GM18502 (cell line): ENCODE measurements around the gene ABHD4.
A peak's percentile ranks its signal among the peaks of the same experiment; 100 is the strongest.
"Not testable (repeated sequence)": the region's sequence is repeated elsewhere in the genome, so short reads cannot be mapped to it uniquely, and the experiment has no call there.

Experiments used
- ATAC-seq: cut with Tn5 transposase; IDR thresholded peaks from one replicate; pipeline ENCODE4 v1.9.1; 2021; ENCODE audit warnings: mild to moderate bottlenecking; ENCODE audit not compliant: unreplicated experiment, poor library complexity

The ABHD4 gene, protein sequence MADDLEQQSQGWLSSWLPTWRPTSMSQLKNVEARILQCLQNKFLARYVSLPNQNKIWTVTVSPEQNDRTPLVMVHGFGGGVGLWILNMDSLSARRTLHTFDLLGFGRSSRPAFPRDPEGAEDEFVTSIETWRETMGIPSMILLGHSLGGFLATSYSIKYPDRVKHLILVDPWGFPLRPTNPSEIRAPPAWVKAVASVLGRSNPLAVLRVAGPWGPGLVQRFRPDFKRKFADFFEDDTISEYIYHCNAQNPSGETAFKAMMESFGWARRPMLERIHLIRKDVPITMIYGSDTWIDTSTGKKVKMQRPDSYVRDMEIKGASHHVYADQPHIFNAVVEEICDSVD

DNA sequence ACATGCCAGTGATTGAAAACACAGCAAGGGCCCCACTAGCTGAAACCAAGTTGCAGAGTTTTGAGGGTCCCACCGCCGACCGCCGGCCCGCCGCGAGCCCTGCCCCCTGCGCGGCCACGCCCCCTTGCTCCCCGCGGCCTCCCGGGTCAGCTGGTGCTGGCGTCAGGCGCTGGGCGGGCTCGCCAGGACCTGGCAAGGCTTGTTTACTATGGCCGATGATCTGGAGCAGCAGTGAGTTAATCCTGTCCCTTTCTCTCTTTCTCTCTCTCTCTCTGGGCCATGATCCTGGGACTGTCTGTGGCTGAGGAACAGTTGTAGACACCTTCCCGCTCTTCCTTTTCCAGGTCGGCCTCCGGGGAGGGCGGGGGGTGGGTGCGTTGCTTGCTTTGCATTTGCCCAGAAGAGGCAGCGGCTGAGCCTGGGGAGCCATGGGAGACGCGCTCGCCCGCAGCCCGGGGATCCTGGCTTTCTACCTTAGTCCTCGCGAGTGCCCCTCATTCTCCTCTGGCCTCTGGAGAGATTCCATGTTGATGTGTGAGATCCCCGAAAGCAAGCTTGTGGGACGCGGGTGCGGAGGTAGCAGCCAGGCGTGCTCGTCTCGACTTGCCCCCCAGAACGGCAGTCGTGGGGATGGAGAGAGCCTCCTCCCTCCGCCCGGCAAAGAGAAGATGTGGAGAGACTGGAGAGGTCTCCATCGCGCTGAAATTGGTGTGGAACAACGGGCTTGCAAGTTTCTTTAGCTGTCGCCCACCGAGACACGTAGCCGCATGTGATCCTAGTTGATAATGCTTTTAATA, at the start of gene ABHD4:
Gene ABHD4 (plus strand): TSS at position 202 of the 797 bp plus-strand sequence. CDS start 7 bp downstream, at position 209.
- peak; percentile 89 for ATAC-seq

DNA sequence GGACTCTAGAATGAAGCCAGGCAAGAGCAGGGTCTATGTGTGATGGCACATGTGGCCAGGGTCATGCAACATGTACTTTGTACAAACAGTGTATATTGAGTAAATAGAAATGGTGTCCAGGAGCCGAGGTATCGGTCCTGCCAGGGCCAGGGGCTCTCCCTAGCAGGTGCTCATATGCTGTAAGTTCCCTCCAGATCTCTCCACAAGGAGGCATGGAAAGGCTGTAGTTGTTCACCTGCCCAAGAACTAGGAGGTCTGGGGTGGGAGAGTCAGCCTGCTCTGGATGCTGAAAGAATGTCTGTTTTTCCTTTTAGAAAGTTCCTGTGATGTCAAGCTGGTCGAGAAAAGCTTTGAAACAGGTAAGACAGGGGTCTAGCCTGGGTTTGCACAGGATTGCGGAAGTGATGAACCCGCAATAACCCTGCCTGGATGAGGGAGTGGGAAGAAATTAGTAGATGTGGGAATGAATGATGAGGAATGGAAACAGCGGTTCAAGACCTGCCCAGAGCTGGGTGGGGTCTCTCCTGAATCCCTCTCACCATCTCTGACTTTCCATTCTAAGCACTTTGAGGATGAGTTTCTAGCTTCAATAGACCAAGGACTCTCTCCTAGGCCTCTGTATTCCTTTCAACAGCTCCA, 48.7 kb upstream of the ABHD4 start:
- no peak for ATAC-seq

DNA sequence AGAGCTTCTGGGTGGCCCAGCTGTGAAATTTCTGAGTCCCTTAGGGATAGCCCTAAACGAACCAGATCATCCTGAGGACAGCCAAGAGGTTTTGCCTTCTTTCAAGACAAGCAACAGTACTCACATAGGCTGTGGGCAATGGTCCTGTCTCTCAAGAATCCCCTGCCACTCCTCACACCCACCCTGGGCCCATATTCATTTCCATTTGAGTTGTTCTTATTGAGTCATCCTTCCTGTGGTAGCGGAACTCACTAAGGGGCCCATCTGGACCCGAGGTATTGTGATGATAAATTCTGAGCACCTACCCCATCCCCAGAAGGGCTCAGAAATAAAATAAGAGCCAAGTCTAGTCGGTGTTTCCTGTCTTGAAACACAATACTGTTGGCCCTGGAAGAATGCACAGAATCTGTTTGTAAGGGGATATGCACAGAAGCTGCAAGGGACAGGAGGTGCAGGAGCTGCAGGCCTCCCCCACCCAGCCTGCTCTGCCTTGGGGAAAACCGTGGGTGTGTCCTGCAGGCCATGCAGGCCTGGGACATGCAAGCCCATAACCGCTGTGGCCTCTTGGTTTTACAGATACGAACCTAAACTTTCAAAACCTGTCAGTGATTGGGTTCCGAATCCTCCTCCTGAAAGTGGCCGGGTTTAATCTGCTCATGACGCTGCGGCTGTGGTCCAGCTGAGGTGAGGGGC, 48.0 kb upstream of the ABHD4 start:
- ATAC-seq: peak; percentile 80

DNA sequence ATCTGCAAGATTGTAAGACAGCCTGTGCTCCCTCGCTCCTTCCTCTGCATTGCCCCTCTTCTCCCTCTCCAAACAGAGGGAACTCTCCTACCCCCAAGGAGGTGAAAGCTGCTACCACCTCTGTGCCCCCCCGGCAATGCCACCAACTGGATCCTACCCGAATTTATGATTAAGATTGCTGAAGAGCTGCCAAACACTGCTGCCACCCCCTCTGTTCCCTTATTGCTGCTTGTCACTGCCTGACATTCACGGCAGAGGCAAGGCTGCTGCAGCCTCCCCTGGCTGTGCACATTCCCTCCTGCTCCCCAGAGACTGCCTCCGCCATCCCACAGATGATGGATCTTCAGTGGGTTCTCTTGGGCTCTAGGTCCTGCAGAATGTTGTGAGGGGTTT, 46.5 kb upstream of the ABHD4 start:
- ATAC-seq: no peak

DNA sequence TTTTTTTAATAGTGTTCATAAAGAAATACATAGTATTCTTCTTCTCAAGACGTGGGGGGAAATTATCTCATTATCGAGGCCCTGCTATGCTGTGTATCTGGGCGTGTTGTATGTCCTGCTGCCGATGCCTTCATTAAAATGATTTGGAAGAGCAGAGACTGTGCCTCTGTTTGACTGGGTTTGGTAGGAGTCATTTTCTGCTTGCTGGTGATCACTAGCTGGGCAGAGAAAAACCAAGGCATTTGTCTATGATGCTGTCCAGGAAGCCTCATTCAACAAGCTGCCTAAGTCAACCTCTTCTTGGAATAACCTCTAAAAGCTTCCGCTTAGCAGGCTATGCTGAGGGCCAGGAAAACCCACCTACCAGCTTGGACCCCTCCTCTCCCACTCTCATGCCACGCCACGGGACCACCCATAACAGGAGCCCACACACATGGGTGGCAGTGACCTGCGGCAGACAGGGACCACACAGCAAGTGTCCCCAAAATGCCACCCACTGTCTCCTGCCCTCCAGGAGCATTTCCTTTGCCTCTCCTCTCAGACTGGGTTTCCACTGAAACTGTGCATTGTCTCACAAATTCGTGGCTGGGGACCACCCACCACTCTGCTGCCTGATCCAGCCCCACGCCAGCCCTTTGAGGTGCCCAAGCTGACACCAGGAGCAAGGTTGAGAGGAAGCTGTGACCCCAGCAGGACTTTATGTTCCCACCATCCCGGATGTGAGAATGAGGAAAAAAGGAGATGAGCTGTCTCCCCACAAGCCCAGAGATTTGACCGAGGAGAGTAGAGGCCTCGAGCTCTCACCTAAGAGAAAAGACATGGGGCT, 45.9 kb upstream of the ABHD4 start:
- ATAC-seq: no peak

DNA sequence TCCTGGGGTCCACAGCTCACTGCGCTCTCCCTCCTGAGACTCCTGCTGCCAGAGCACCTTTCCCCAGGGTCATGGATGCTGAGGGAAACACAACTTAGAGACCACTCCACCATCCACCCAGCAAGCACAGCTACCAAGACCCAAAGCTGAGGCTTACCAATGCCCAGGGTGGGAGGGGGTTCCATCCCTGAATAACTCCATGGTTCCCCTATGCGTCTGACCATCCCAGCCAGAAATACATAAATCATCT, 45.3 kb upstream of the ABHD4 start:
- no peak for ATAC-seq

DNA sequence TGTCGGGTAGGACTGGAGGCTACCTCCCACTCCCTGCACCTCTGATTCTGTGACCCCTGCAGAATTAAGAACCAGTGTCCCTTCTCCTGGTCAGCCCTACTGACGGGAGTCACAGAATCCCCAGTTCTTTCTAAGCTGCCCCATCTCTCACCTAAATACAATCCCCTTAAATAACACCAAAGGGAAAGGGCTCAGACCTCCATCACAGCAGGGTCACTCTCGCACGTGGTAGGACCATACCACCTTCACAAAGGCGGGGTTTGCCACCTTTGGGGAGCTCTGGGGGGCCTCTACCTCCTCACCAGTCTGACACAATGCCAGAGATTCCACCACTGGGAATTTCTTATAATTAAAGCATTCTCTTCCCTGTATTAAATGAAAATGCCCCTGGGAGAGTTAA, 44.7 kb upstream of the ABHD4 start:
- ATAC-seq: no peak

DNA sequence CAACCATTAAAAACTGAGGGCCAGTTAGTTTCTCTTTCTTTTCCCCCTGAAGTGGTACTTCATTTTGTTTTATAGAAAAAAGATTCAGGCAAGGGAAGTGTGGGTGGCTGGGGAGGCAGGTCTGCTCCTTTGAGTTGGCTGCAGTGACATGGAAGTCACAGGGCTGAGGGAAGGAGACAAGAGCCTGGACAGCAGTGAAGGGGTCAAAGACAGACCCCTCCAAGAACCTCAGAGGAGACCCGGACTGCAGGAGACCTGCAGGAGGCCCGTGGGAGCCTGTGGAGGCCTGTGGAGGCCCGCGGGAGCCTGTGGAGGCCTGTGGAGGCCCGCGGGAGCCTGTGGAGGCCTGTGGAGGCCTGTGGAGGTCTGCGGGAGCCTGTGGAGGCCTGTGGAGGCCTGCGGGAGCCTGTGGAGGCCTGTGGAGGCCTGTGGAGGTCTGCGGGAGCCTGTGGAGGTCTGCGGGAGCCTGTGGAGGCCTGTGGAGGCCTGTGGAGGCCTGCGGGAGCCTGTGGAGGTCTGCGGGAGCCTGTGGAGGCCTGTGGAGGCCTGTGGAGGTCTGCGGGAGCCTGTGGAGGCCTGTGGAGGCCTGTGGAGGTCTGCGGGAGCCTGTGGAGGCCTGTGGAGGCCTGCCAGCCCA, 44.1 kb upstream of the ABHD4 start:
- ATAC-seq: not testable (repeated sequence)

DNA sequence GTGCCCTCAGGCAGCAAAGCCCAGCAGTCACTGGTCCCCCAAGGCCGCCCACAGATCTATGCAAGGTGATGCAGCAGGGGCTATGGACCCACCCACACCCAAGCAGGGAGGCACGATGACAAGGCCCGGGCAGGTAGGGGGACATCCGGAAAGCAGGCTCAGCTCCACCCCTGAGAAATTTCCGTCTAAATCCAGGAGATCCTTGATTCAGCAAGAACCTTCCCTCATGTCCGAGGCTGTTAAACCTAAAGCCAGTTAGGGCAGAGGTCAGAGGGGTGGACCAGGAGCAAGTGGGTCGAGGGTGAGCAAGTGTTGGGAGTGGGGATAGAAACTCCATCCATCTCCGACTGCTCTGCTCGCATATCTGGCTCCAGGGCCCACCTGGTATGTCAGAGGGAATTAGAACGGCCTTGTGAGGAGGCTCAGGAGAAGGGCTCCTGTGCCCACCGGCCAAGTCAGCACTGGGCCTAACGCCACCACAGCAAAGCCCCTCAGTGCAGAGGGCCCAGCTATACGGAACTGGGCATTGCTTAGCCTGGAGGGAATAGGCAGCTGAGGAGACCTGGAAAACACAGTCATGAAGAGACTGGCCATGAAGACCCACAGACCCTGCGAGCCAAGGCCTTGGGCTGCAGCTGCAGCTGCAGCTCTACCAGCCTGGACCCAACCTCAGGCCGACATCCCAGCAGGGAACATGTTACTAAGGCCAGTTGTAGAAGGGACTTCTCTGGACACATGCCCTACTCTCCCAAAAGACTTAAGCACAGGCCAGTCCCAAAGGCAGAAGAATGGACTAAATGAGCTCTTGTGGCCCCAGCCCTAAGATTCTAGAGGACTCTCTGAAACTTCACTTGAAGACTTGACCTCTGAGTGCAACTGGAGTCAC, 43.4 kb upstream of the ABHD4 start:
- no peak for ATAC-seq

DNA sequence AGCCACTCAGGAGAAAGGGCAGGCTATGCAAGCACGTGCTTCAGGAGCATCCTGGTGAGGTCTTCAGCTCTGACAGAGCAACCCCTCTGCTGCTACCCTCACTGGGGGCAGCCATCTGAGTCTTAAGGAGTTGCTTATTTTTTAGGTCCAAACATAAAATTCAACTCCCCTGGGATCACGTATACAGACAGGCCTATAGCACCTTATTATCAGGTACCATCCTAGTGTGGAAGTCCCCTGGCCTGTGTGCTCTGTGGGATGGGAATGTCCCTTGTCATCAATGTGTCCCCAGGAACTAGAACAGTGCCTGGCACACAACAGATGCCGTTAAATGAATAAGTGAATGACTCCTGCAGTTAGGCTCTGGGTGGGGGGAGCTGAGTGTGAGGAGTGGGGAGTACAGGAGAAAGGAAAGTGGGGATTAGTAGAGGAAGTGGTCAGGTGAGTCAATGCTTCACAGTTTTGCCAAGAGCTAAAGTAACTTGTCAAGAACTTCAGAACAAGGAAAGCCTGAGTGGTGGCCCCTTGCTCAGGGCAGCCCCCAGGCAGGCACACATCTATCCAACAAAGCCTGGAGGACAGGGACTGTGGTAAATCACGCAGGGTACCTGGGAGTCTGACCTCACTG, 42.6 kb upstream of the ABHD4 start:
- peak; percentile 17 for ATAC-seq

DNA sequence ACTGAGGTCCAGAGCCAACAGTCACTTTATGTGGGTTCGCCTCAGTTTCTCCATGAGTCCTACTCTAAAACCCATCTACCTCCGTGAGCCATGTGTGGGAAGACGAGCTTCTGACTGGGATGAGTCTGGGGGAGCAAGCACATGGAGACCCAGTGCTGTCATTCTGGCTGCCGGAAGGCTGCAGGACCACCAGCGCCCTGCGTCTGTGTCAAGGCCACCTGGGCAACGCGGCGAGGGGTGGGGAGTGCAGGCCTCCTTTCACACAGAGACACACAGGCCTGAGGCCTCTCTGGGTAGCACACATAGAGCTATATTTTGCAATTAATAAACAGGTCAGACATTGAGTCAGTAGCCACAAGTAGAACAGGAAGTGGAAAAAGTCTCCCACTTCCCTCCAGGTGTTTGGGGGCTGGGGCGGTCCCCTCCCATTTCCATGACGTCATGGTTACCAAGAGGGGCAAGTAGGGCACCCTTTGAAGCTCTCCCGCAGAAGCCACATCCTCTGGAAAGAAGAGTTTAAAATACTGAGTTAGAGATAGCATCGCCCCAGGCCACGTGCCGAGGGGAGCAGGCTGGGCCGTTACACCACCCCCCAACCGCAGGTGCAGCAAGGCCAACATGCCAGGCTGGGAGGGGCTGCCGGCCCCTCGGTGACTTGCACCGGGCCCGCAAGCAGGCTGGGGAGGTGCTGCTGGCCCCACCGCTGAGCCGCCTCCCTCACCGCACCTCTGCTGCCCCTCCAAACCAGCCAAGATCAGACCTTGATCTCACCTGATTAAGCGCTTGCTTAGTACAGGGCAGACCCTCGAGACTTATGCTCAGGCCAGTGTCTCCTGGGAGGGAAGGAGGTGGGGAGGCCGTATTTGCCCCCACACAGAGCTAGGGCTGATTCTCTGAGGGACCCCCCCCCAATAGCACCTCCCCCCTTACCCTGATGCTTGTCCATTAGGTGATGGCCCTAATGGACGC, 41.8 kb upstream of the ABHD4 start:
- peak; percentile 76 for ATAC-seq

DNA sequence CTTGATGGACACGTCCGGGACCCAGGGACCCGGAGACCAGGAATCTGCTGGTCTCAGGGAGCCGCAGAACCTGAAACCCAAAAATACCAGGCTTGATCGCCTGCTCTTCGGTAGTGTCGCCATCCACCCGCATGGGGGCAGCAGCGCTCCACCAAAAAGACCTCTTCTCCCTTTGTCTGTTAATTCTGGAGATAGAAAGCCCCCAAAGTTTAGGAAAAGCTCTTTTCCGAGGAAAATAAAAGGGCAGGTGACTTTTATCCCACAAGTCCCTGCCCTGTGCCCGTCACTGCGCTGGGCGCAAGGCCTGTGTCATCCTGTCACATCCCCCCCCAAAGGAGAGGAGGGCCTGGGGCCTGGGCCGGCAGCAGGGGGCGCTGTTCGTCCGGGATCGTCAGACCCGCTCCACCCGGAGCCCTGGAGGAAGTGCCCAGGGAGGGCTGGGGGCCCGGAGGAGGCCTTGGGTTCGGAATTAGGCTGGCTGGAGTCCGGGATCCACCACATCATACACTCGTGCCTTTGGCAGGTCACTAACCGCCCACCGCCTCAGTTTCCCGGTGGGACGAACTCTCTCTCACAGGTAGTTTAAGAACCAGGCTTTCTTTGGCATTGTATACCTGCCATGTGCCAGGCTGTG, 41.0 kb upstream of the ABHD4 start:
- ATAC-seq: peak; percentile 36

DNA sequence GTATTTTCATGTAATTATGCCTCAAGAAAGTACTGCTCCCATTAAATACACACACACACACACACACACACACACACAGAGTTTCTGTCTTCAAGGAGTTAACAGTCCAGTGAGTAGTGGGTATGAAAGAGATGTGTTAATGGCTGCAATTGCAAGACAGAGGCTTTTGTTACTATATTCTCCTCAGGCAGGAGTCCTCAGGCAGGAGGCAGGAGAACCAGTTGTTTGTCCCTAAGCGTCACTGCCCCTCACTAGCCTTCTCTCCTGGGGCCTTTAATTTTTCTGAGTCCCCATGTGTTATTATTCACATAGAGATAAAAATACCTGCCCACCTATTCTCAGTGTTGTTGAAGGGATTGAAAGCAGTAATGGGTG, 40.3 kb upstream of the ABHD4 start:
- ATAC-seq: no peak

DNA sequence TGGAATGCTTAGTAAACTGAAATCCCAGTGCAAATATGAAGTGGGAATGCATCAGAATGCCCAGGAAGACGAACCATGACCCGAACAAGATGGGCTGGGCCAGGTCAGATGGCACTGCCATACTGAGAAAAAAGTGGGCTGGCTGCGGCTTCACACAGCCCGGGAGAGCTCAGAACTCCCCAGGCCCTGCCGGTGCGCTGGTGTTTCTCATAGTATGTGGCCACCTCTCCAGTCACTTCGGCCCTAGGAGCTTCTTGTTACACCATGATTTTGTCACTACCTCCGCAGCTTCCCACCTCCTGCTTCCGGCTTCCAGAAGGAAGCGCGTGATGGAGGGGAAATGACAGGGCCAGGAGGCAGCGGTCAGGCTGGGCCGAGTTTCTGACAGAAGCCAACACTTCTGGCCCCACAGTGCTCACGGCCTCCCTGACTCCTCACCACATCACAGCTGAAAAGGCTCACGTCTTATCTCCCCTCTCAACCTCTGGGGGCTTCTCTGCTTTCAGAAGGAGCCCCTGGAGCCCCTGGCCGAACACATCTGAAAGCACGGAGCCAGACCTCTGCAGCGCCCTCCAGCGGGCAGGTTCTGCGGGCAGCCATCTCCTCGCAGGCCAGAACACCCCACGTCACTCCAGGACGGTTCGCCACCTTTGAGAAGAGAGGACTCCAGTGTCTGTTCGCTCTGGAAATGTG, 39.7 kb upstream of the ABHD4 start:
- no peak for ATAC-seq

DNA sequence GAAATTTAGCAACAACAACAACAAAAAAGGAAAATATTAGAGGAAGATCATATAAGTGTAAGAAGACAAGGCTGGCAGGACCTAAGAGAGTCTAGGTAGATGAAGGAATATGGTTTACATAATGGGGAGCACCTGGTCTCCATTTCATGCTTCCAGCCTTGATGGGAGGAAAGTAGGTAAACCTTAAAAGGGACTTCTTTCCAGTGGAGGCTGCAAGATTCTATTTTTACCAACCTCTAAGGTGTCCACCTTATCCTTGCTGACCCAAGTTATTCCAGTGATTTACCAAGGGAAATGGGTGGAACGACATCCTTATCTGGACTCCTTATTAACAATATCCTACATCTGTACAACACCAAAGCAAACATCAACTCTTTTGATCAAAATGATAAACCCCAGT, 39.1 kb upstream of the ABHD4 start:
- no peak for ATAC-seq
